Fibroblast of lung (primary cell): ENCODE measurements around the gene SLC43A3. TPM values are rescaled to one million over a fixed set of nuclear protein-coding genes. Genes with fewer than 3 reads are reported as not detected.

Experiments used
- DNase-seq, 2 donors: peaks; one replicate each; pipeline versions ENCODE4 v3.0.0 to v3.0.0-alpha.2; 2010; ENCODE audit warnings: low read depth in 2 of 2
- H2AFZ ChIP-seq: 2 replicates; pipeline ENCODE4 v1.5.1; 2012; ENCODE audit warnings: low read length, control low read depth, inconsistent platforms
- H3K27ac ChIP-seq: 2 replicates; pipeline ENCODE4 v1.5.1; 2011; ENCODE audit warnings: low read length, control low read depth; ENCODE audit not compliant: insufficient read depth
- H3K27me3 ChIP-seq: 2 replicates; pipeline ENCODE4 v1.5.1; 2011; ENCODE audit warnings: mild to moderate bottlenecking, low read length; ENCODE audit not compliant: control insufficient read depth, insufficient read depth
- H3K36me3 ChIP-seq: 2 replicates; pipeline ENCODE4 v1.5.1; 2011; ENCODE audit warnings: low read length; ENCODE audit not compliant: control insufficient read depth, insufficient read depth
- H3K4me1 ChIP-seq: 2 replicates; pipeline ENCODE4 v1.5.1; 2011; ENCODE audit warnings: low read length; ENCODE audit not compliant: control insufficient read depth, insufficient read depth; ENCODE audit errors: extremely low read depth
- H3K4me2 ChIP-seq: 2 replicates; pipeline ENCODE4 v1.5.1; 2011; ENCODE audit warnings: low read length, control low read depth; ENCODE audit not compliant: insufficient read depth; ENCODE audit errors: extremely low read depth
- H3K4me3 ChIP-seq, 4 experiments: fragments of 200-600 bp in 1 of 4; sonication (generic) in 1 of 4; replicated peaks in 1 of 4; 2 replicates each; pipeline ENCODE4 v1.5.1; 2011 to 2016; ENCODE audit warnings: low read length in 4 of 4, low read depth in 3 of 4, mild to moderate bottlenecking in 3 of 4, control low read depth in 2 of 4, inconsistent platforms in 1 of 4, mixed read lengths in 1 of 4; ENCODE audit not compliant: insufficient read depth in 1 of 4; ENCODE audit errors: control extremely low read depth in 1 of 4
- H3K79me2 ChIP-seq: 2 replicates; pipeline ENCODE4 v1.5.1; 2012; ENCODE audit warnings: mild to moderate bottlenecking, low read length, inconsistent platforms; ENCODE audit not compliant: control insufficient read depth, insufficient read depth
- H3K9ac ChIP-seq: 2 replicates; pipeline ENCODE4 v1.5.1; 2011; ENCODE audit warnings: mild to moderate bottlenecking, low read length, control low read depth; ENCODE audit not compliant: insufficient read depth
- H3K9me3 ChIP-seq: 2 replicates; pipeline ENCODE4 v1.5.1; 2012; ENCODE audit warnings: low read depth, low read length; ENCODE audit not compliant: control insufficient read depth, insufficient read depth
- H4K20me1 ChIP-seq: 2 replicates; pipeline ENCODE4 v1.5.1; 2011; ENCODE audit warnings: low read length; ENCODE audit not compliant: control insufficient read depth, insufficient read depth; ENCODE audit errors: extremely low read depth
- CTCF ChIP-seq, 2 donors: IDR thresholded peaks in 1 of 2; conservative IDR thresholded peaks in 1 of 2; 1 replicate in 1 of 2; 2 replicates in 1 of 2; pipeline ENCODE4 v1.5.1; 2011 to 2012; ENCODE audit warnings: low read length in 2 of 2, control low read depth in 1 of 2, inconsistent platforms in 1 of 2, low read depth in 1 of 2, mild to moderate bottlenecking in 1 of 2
- EZH2 ChIP-seq: IDR thresholded peaks from 2 replicates; pipeline ENCODE4 v1.5.1; 2012; ENCODE audit warnings: low read length, control low read depth, mild to moderate bottlenecking; ENCODE audit errors: missing control alignments
- polyA plus RNA-seq, 2 donors: library from polyadenylated mRNA; depleted of rRNA in 1 of 2; stranded (reverse) in 1 of 2; unstranded in 1 of 2; fragments of >200 nt; gene quantifications; 2 replicates each; pipeline ENCODE4 v1.2.1, GENCODE V29; 2011 to 2012; ENCODE audit warnings: missing spikeins in 1 of 2
- total RNA-seq: library from RNA; depleted of rRNA; stranded (reverse); fragments of >200 nt; gene quantifications from 2 replicates; pipeline ENCODE4 v1.2.1, GENCODE V29; 2014

Gene SLC43A3
- total and polyA plus RNA-seq, 2 donors (not counting 1 experiment from before 2014, with no cell fraction given) = 34.8 to 41.5 TPM

DNA sequence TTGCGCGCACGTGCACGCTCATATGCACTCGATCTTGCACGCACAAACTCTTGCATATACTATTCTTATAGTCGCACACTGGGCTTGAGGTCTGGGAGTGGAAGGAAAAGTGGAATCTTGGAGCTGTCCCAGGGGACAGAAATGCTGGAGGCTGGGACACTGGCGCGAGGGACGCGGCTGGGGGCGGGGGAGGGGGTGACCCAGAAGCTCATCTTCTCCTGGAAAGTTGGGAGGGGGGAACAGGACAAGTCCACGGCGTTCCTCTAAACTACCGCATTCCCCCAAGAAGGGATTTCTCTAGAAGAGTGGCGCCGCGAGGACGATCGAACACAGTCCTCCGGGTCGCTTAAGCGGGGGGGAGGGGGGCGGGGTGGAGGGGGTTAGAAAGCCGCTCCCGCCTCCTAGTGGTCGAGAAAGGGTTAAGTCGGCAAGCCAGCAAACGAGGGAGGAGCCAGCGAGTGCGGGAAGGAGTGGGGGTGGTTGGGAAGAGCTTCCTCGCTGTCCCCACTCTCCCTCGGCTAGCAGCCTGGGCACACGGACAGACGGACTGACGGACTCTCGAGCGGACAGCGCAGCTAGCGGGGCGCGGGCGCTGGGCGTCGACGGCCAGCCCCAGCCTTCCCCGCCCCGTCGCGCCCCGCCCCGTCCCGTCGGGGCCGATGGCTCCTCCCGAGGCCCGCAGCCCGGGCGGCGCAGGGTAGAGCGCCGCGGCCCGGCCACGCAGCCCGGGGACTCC is 33.3 kb upstream of the SLC43A3 start, which contains the start of gene RTN4RL2:
RTN4RL2 (plus strand) TSS at position 507 of the 736 bp plus-strand sequence. CDS start 338 bp downstream, outside the sequence.
- peak; percentile 34 to 54 for DNase-seq
- Histone ChIP-seq H3K9ac (peak within 1 kb of the TSS; percentile 23), H2AFZ (peak within 1 kb of the TSS; percentile 73)

GRCh38 chr11:57459164-57460021 is 32.5 kb upstream of the SLC43A3 start:
- DNase-seq = no peak
- Histone ChIP-seq H3K79me2 (no peaks in the 10 kb centered on the region), H3K4me3 (peak overlapping the region; percentile 34 to 55 (median 50)), H3K36me3 (no peaks in the 10 kb centered on the region), H4K20me1 (no peaks in the 10 kb centered on the region), H3K27me3 (peaks cover 14% of the 10 kb centered on the region), H3K9me3 (no peaks in the 10 kb centered on the region), H2AFZ (peak overlapping the region; percentile 59), H3K27ac (no peak overlapping the region), H3K4me1 (no peaks in the 10 kb centered on the region), H3K4me2 (peak overlapping the region; percentile 97), H3K9ac (no peak overlapping the region)
- TF ChIP-seq EZH2 = peak; percentile 98
- no peak for TF ChIP-seq CTCF (conservative IDR thresholded peaks at IDR 0.05 in 1 of 2, IDR thresholded peaks at IDR 0.05 in 1 of 2; ENCODE audit: low read depth in 1 of 2, low read length in 2 of 2)

More for the DNA sequence above, 33.3 kb upstream of the SLC43A3 start, which contains the start of gene RTN4RL2:
- Histone ChIP-seq H3K36me3 (no peaks in the 10 kb centered on the region), H3K27ac (no peak within 1 kb of the TSS), H3K79me2 (no peaks in the 10 kb centered on the region), H3K4me3 (peak within 1 kb of the TSS; percentile 22 to 55 (median 38)), H4K20me1 (no peaks in the 10 kb centered on the region), H3K4me1 (no peaks in the 10 kb centered on the region), H3K27me3 (peaks cover 14% of the 10 kb centered on the region), H3K4me2 (peak within 1 kb of the TSS; percentile 71), H3K9me3 (no peaks in the 10 kb centered on the region)
- TF ChIP-seq CTCF (conservative IDR thresholded peaks at IDR 0.05 in 1 of 2, IDR thresholded peaks at IDR 0.05 in 1 of 2; ENCODE audit: low read depth in 1 of 2, low read length in 2 of 2) = peak in 1 of 2 donors; percentile 37
- TF ChIP-seq EZH2 = no peak
